Fibroblast of pulmonary artery (primary cell): Measurements from ENCODE around the gene RGCC.
A peak's percentile ranks its signal among the peaks of the same experiment; 100 is the strongest.
"Not testable (repeated sequence)": the region's sequence is repeated elsewhere in the genome, so short reads cannot be mapped to it uniquely, and the experiment has no call there.

Experiments used
- DNase-seq: peaks from one replicate; pipeline ENCODE4 v3.0.0-alpha.2; 2010; ENCODE audit warnings: low read depth
- H3K4me3 ChIP-seq: replicated peaks from 2 replicates; pipeline ENCODE4 v1.5.1; 2011; ENCODE audit warnings: low read depth, mild to moderate bottlenecking, control low read depth, low read length, moderate library complexity
- CTCF ChIP-seq: IDR thresholded peaks from 2 replicates; pipeline ENCODE4 v1.5.1; 2011; ENCODE audit warnings: mild to moderate bottlenecking, control low read depth, low read length, inconsistent platforms; ENCODE audit errors: missing control alignments

The RGCC gene

DNA sequence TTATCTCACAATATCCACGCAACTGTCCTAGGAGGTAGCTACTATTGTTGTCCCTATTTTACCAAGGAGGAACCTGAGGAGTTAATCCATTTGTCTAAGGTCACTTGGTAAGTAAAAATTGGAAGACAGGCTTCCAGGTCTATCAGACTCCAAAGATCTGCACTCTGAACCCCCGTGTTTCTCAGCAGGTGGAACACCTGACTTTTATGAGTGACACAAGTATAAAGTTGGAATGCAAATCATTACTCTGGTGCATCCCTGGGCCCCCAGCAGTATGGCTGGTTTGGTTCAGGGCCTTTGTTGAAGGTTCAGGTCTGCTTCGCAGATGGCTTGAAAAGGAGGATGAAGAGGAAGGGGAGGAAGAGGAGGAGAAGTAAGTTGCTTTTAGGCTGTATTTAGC, 46.0 kb downstream of the RGCC start:
- TF ChIP-seq CTCF: no peak
- no peak for DNase-seq

DNA sequence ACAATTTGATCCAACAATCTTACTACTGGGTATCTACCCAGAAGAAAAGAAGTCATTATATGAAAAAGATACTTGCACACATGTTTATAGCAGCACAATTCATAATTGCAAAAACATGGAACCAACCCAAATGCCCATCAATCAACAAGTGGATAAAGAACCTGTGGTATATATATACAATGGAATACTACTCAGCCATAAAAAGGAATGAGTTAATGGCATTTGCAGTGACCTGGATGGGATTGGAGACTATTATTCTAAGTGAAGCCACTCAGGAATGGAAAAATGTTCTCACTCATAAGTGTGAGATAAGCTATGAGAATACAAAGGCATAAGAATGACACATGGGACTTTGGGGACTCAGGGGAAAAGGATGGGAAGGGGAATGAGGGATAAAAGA, 47.3 kb downstream of the RGCC start:
- not testable (repeated sequence) for H3K4me3 ChIP-seq, DNase-seq

More for the DNA sequence above, 46.0 kb downstream of the RGCC start:
- no peak overlapping the region for H3K4me3 ChIP-seq

DNA sequence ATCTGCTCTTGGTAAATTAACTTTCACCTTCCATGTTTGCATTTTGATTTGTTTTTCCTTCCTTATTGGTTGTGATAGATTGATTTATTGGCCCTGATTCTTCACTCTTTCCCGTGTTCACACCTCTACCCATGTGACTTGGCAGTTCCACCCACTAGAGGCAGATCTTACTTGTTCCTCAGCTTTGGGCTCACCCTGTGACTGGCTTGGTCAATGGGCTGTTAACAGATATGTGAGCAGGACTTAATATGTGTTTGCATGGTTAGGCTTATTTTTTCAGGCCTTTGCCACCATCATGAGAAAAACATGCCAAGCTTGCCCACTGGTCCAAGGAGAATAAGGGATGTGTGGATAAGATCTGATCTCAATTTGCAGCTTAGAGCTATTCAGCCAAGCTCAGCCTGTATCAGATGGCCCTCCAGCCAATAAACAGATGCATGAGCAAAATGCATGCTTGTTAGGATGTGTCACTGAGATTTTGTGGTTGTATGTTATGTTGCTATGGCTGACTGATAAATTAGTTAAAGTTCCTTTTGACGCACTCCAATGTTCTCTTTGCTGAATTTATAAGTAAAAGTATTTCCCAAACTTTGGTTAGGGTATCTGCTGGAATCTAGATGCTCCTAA, 48.0 kb downstream of the RGCC start:
- TF ChIP-seq CTCF: no peak
- no peak overlapping the region for H3K4me3 ChIP-seq
- DNase-seq: peak; percentile 80

- H3K4me3 ChIP-seq: no peak overlapping the region
- no peak for DNase-seq
- TF ChIP-seq CTCF: no peak
These were observed 49.0 kb downstream of the RGCC start for GRCh38 chr13:41506312-41506711.

DNA sequence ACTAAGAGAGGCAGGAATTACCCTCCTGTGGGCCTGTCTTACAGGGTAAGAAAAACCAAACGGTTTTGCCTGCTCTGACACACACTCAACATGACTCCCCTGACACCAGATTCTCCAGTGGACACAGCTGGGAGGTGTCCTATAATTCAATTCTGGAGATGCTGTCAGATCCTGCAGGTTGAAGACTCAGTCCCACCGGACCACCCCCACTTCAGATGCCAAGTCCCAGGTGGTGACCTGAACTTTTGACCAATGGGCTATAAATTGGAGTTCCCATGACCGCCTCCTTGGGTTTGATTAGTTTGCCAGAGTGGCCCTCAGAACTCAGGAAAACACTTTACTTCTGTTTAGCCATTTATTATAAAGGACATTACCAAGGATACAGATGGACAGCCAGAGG, 52.6 kb downstream of the RGCC start:
- TF ChIP-seq CTCF: no peak
- H3K4me3 ChIP-seq: no peak overlapping the region
- no peak for DNase-seq

DNA sequence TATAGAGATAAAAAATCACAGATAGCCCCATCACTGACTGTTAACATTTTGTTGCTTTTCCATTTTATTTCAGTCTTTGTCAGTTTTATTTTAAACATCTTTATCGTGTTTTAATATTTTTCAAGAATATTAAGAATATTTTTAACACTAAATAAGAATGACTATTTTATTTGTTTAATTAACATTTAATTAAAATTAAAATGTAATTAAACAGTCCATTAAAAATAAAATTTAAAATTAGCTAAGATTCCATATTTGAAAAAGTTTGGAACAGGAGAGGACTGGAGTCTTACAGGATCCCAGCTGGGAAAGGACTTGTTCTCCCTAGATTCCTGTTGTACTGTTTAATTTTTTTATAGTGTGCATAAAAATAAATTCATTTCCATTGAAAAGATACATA, 54.5 kb downstream of the RGCC start:
- no peak overlapping the region for H3K4me3 ChIP-seq
- TF ChIP-seq CTCF: no peak
- no peak for DNase-seq

DNA sequence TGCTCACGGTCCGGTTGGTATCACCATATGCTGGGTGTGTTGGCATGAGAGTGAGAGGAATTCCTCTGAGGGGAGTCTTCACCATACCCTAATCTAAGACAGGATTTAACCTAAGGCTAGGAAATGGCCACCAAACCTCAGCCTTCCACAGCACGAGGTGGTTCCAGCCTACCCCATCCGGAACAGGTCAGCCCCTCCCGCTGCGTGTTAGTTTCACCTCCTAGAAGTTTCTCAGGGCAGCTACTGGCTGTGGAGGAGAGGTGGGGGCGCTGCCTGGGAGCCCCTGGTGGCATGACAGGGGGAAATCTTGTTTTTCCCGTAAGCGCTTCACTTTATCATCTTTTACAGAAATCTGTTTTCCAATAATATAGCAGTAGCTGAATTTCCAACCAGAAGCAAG, 55.1 kb downstream of the RGCC start:
- DNase-seq: no peak
- no peak for TF ChIP-seq CTCF
- H3K4me3 ChIP-seq: no peak overlapping the region
